ENCODE measurements around the gene FNIP2.
"Not testable (repeated sequence)": the region's sequence is repeated elsewhere in the genome, so short reads cannot be mapped to it uniquely, and the experiment has no call there.

The FNIP2 gene

GRCh38 chr4:158768555-158769174 lies at the start of gene FNIP2:
Gene FNIP2 (plus strand): TSS chr4:158769026. CDS start chr4:158769213, 187 bp downstream.
- no peak for DNase-seq

GRCh38 chr4:158721680-158722079 lies 47.1 kb upstream of the FNIP2 start:
- DNase-seq: no peak

GRCh38 chr4:158722291-158722916 lies 46.4 kb upstream of the FNIP2 start:
- no peak for DNase-seq

GRCh38 chr4:158722917-158723793 lies 45.7 kb upstream of the FNIP2 start, which contains the start of gene PPID:
Gene PPID (minus strand): TSS chr4:158723396. CDS start chr4:158723288, 108 bp downstream.
- peak; percentile 2 for DNase-seq

GRCh38 chr4:158724637-158725036 lies 44.2 kb upstream of the FNIP2 start:
- no peak for DNase-seq

GRCh38 chr4:158726633-158727032 lies 42.2 kb upstream of the FNIP2 start:
- DNase-seq: no peak

GRCh38 chr4:158728236-158728635 lies 40.6 kb upstream of the FNIP2 start:
- DNase-seq: no peak

GRCh38 chr4:158729716-158730559 lies 38.9 kb upstream of the FNIP2 start:
- no peak for DNase-seq

- no peak for DNase-seq
Measured at GRCh38 chr4:158738866-158739265, 30.0 kb upstream of the FNIP2 start.

- no peak for DNase-seq
Measured at GRCh38 chr4:158739600-158739999, 29.2 kb upstream of the FNIP2 start.

- DNase-seq: no peak
Measured at GRCh38 chr4:158741326-158742021, 27.4 kb upstream of the FNIP2 start.

- not testable (repeated sequence) for DNase-seq
Measured at GRCh38 chr4:158746537-158746936, 22.3 kb upstream of the FNIP2 start.

GRCh38 chr4:158750379-158750778 lies 18.4 kb upstream of the FNIP2 start:
- DNase-seq: no peak

GRCh38 chr4:158754385-158755180 lies 14.2 kb upstream of the FNIP2 start:
- DNase-seq: no peak

GRCh38 chr4:158755819-158756218 lies 13.0 kb upstream of the FNIP2 start:
- DNase-seq: not testable (repeated sequence)

- no peak for DNase-seq
Measured at GRCh38 chr4:158756588-158756987, 12.2 kb upstream of the FNIP2 start.

- DNase-seq: no peak
Measured at GRCh38 chr4:158758142-158758541, 10.7 kb upstream of the FNIP2 start.

GRCh38 chr4:158758703-158759102 lies 10.1 kb upstream of the FNIP2 start:
- no peak for DNase-seq

- DNase-seq: not testable (repeated sequence)
Measured at GRCh38 chr4:158759539-158759938, 9.3 kb upstream of the FNIP2 start.

- DNase-seq: no peak
Measured at GRCh38 chr4:158760866-158761265, 8.0 kb upstream of the FNIP2 start.

- no peak for DNase-seq
Measured at GRCh38 chr4:158762553-158762952, 6.3 kb upstream of the FNIP2 start.

Measured in NCI-H187 treated with DMSO at 0.1 percent for 48 hours (cell line).